Activated naive CD8-positive, alpha-beta T cell treated with anti-CD3 and anti-CD28 coated beads, Interleukin-2, amount 10 ng/mL, durations not matched to agents 7 days and 5 days (primary cell): ENCODE data around the gene FLT4. TPM values are rescaled to one million over a fixed set of nuclear protein-coding genes. Genes with fewer than 3 reads are reported as not detected.
A peak's percentile ranks its signal among the peaks of the same experiment; 100 is the strongest.
"Not testable (repeated sequence)": the region's sequence is repeated elsewhere in the genome, so short reads cannot be mapped to it uniquely, and the experiment has no call there.

Experiments used
- ATAC-seq: fragments of 150-1000 bp; cut with Tn5 transposase; one replicate; pipeline ENCODE4 v1.10.0; 2021; ENCODE audit warnings: low read depth, moderate library complexity
- POLR2A ChIA-PET: fragments of 350-600 bp; sonication (Branson Sonifier 250); formaldehyde crosslinking; loops from one replicate; lab custom pipeline; 2021; ENCODE audit warnings: antibody characterized with exemption; lab: Charles Lee
- DNase-seq: peaks from one replicate; pipeline ENCODE4 v3.0.0; 2021
- H3K27ac Mint-ChIP-seq: one replicate; pipeline ENCODE4 v1.8.0; 2022; ENCODE audit warnings: mild to moderate bottlenecking, mixed read lengths
- H3K27me3 Mint-ChIP-seq: one replicate; pipeline ENCODE4 v1.8.0; 2022; ENCODE audit warnings: mild to moderate bottlenecking, moderate library complexity, mixed read lengths
- H3K36me3 Mint-ChIP-seq: one replicate; pipeline ENCODE4 v1.8.0; 2021; ENCODE audit warnings: mild to moderate bottlenecking, mixed read lengths
- H3K4me1 Mint-ChIP-seq: one replicate; pipeline ENCODE4 v1.8.0; 2021; ENCODE audit warnings: mixed read lengths
- H3K4me3 Mint-ChIP-seq: one replicate; pipeline ENCODE4 v1.8.0; 2022; ENCODE audit warnings: mild to moderate bottlenecking, moderate library complexity, mixed read lengths
- H3K9me3 Mint-ChIP-seq: one replicate; pipeline ENCODE4 v1.8.0; 2021; ENCODE audit warnings: mixed read lengths
- total RNA-seq, 2 experiments: library from RNA; stranded (reverse); gene quantifications; one replicate each; pipeline ENCODE4 v1.2.3, GENCODE V29; 2021

FLT4 gene
- 10 to 100 TPM; 11.6 to 13.2 TPM for total RNA-seq

GRCh38 chr5:180649297-180650039 is at the start of gene FLT4:
Gene FLT4, minus strand, starts transcription at chr5:180649600. Its CDS starts 55 bp downstream, at chr5:180649545.
- Mint-ChIP-seq H3K4me1 (peaks cover 8% of the 10 kb centered on the region), H3K27ac (no peak within 1 kb of the TSS), H3K36me3 (no peaks in the 10 kb centered on the region), H3K9me3 (no peaks in the 10 kb centered on the region), H3K27me3 (peaks cover 41% of the 10 kb centered on the region), H3K4me3 (peak within 1 kb of the TSS; percentile 86)
- peak; percentile 53 for ATAC-seq
- POLR2A ChIA-PET: interaction anchor here (0.7 kb wide), 1 partner anchor 41 kb away, joined by 5 read pairs; no protein-coding TSS in a partner anchor
- peak; percentile 45 for DNase-seq

DNA sequence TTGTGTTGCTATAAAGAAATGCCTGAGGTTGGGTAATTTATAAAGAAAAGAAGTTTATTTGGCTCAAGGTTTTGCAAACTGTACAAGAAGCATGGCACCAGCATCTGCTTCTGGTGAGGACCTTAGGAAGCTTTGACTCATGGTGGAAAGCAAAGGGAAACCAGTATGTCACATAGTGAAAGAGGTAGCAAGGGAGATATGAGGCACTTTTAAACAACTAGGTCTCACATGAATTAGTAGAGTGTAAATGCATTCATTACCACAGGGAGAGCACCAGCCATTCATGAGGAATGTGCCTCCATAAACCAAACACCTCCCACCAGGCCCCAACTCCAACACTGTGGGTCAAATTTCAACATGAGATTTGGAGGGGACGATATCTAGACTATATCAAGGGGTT is 49.6 kb upstream of the FLT4 start:
- no peak overlapping the region for H3K27ac Mint-ChIP-seq
- POLR2A ChIA-PET: interaction anchor here (0.6 kb wide), 1 partner anchor 584 kb away, joined by 4 read pairs; no protein-coding TSS in a partner anchor
- ATAC-seq (no peak), DNase-seq (no peak)
- no peaks in the 10 kb centered on the region for H3K27me3 Mint-ChIP-seq
- peaks cover 4% of the 10 kb centered on the region for H3K4me1 Mint-ChIP-seq
- H3K36me3 Mint-ChIP-seq: peaks cover 2% of the 10 kb centered on the region
- peaks cover 12% of the 10 kb centered on the region for H3K9me3 Mint-ChIP-seq
- H3K4me3 Mint-ChIP-seq: no peak overlapping the region

DNA sequence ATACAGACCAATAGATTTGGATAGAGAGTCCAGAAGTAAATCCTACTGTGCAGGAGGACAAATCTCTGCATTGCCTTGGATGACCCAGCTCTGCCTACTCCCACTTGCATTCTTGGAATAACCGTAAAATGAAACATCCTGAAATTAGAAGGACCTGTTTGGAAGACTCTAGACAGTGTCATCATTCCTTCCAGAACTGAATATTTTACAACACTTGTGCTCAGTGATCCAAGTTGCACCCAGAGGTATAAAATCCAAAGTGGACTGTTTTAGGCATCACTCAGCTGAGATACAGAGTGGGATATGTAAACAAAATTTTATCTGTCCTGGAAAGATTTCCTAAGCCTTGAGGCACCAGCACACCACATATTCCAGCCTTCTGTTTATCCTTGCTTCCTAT is 46.7 kb upstream of the FLT4 start:
- Mint-ChIP-seq H3K4me3 (no peak overlapping the region), H3K36me3 (peaks cover 2% of the 10 kb centered on the region), H3K4me1 (peaks cover 6% of the 10 kb centered on the region), H3K9me3 (peaks cover 8% of the 10 kb centered on the region), H3K27me3 (peaks cover 3% of the 10 kb centered on the region), H3K27ac (no peak overlapping the region)
- DNase-seq (no peak), ATAC-seq (no peak)
- POLR2A ChIA-PET: no interaction called here

DNA sequence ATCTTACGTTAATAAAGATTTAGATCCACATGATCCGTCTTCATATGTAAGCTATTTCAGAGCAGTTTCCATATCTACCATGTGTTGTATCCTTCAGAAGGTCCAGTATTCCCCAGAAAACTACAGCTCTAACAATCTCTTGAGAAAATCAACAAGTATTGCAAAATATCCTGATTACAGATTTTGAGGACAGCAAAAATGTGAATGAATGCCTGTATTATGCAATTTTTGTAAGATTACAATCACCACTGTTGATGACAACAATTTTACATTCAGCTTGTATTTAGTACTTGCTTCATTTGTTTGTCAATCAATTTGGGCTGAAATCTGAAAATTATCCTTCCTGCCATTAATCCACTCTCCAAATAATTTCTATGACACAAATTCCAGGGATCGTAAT is 43.0 kb upstream of the FLT4 start:
- DNase-seq: no peak
- H3K9me3 Mint-ChIP-seq: peaks cover 3% of the 10 kb centered on the region
- H3K27ac Mint-ChIP-seq: no peak overlapping the region
- H3K36me3 Mint-ChIP-seq: no peaks in the 10 kb centered on the region
- POLR2A ChIA-PET: no interaction called here
- no peak for ATAC-seq
- H3K4me1 Mint-ChIP-seq: peaks cover 26% of the 10 kb centered on the region
- peaks cover 3% of the 10 kb centered on the region for H3K27me3 Mint-ChIP-seq
- H3K4me3 Mint-ChIP-seq: no peak overlapping the region

DNA sequence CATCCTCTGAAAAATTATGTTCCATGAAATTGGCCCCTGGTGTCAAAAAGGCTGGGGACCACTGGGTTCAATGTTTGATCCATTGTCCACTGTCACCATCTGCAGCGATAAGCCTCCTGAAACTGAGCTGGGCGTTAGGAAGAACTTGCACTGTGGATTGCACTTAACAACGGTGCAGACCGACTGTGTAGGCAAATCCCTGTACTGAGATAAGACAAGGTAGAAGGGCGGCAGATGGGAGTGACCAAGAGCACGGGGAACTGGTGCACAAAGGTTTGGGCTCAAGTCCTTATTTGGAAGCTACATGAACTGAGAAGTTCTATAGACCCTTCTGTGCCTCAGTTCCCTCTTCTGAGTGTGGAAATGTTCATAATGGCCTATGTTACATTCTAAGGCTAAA is 41.6 kb upstream of the FLT4 start:
- Mint-ChIP-seq H3K9me3 (no peaks in the 10 kb centered on the region), H3K27me3 (peaks cover 3% of the 10 kb centered on the region), H3K27ac (no peak overlapping the region), H3K4me1 (peaks cover 25% of the 10 kb centered on the region), H3K4me3 (no peak overlapping the region), H3K36me3 (no peaks in the 10 kb centered on the region)
- DNase-seq (no peak), ATAC-seq (no peak)
- POLR2A ChIA-PET: interaction anchor here (0.5 to 0.6 kb wide), 2 partner anchors 41 to 169 kb away, joined by 3 to 5 read pairs; no protein-coding TSS in a partner anchor

DNA sequence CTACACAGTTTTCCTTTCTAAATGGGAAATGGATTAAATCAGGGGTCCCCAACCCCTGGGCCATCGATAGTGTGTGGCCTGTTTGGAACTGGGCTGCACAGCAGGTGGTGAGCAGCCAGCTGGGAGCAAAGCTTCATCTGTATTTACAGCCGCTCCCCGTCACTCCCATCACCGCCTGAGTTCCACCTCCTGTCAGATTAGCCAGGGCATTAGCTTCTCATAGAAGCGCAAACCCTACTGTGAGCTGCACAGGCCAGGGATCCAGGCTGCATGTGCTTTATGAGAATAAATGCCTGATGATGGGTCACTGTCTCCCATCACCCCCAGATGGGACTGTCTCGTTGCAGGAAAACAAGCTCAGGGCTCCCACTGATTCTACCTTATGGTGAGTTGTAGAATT is 41.2 kb upstream of the FLT4 start:
- POLR2A ChIA-PET: interaction anchor here (0.6 kb wide), 1 partner anchor 41 kb away, joined by 5 read pairs; no protein-coding TSS in a partner anchor
- DNase-seq: no peak
- H3K9me3 Mint-ChIP-seq: no peaks in the 10 kb centered on the region
- H3K4me1 Mint-ChIP-seq: peaks cover 27% of the 10 kb centered on the region
- peaks cover 3% of the 10 kb centered on the region for H3K27me3 Mint-ChIP-seq
- no peaks in the 10 kb centered on the region for H3K36me3 Mint-ChIP-seq
- no peak overlapping the region for H3K27ac Mint-ChIP-seq
- ATAC-seq: no peak
- no peak overlapping the region for H3K4me3 Mint-ChIP-seq

DNA sequence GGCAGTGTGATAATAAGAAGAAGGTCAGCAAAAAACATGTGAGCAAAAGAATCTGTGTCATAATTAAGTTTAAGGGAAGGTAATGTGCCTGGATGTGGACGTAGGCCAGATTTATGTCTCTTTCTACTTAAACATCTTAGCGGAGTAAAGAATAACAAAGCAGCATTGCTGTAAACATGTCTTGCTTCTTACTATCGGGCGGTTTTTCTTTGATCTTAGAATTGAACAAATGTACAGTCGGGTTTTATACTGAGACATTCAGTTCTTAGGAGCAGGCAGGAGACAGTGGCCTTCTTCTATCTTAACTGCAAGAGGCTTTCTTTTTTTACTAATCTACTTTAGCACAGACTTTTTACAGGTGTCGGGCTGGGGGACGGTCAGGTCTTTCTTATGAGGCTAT is 40.4 kb upstream of the FLT4 start:
- Mint-ChIP-seq H3K27ac (peak overlapping the region; percentile 79), H3K36me3 (peaks cover 1% of the 10 kb centered on the region), H3K4me3 (peak overlapping the region; percentile 64), H3K27me3 (peaks cover 5% of the 10 kb centered on the region), H3K9me3 (no peaks in the 10 kb centered on the region), H3K4me1 (peaks cover 29% of the 10 kb centered on the region)
- ATAC-seq: no peak
- DNase-seq: no peak
- POLR2A ChIA-PET: no interaction called here

DNA sequence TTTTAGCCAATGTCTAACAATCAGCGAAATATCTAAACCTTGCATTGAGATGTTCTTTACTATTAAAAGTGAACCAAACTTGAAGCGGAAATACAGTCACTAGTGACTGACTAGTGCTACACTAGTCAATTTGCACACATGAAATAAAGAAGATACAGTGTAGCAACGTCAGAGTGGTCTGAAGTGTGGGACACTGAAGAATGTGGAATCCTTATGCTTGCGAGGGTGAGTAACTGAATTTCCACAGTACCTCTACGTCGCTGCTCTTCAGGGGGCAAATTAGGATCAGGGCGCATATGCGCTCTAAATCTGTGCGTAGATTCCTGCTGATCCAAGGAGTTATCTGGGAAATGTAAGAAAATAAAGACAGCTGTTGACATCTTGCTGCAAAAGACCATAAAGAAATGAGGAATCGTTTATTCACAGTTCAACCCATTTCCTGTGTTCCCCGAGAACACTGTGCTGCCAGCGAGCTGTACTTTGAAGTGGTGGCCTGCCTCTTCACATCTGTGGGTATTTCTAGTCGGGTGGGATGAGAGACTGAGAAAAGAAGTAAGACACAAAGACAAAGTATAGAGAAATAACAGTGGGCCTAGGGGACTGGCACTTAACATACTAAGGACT is 39.8 kb upstream of the FLT4 start:
- peaks cover 31% of the 10 kb centered on the region for H3K4me1 Mint-ChIP-seq
- DNase-seq: no peak
- peaks cover 5% of the 10 kb centered on the region for H3K27me3 Mint-ChIP-seq
- H3K36me3 Mint-ChIP-seq: peaks cover 1% of the 10 kb centered on the region
- peak overlapping the region; percentile 64 for H3K4me3 Mint-ChIP-seq
- no peaks in the 10 kb centered on the region for H3K9me3 Mint-ChIP-seq
- POLR2A ChIA-PET: interaction anchor here (1.6 kb wide), 1 partner anchor 28 kb away, joined by 5 read pairs; no protein-coding TSS in a partner anchor
- peak overlapping the region; percentile 79 for H3K27ac Mint-ChIP-seq
- peak; percentile 86 for ATAC-seq

DNA sequence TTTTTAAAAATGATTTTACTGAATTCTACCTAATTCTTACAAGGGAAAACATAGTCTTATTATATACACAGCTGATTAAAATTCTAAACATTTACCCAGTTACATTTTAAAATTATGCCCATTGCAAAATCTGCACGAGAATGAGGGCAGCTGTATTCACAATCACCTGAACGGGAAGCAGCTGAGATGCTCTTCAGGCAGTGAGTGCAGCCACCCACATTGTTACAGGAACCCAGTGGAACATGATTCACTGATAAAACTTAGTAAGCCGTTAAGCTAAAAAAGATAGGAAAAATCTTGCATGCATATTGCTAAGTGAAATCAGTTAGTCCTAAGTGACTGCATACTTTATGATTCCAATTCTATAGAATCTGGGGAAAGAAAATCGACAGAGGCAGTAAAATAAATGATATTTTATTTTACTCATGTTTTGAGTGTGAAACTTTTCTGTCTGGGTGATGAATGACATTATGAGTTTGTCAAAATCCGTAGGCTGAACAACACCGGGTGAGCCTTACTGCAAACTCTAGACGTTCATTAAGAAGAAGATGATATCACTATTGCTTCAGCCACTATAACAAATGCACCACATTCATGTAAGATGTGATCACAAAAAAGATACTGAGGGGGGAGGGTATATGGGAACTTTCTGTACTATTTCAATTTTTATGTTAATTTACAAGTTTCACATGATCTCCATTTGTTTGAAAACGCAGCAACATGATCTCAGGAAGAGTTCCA is 39.1 kb upstream of the FLT4 start:
- ATAC-seq (no peak), DNase-seq (no peak)
- Mint-ChIP-seq H3K27me3 (peaks cover 5% of the 10 kb centered on the region), H3K27ac (peak overlapping the region; percentile 79), H3K4me3 (peak overlapping the region; percentile 64), H3K36me3 (peaks cover 1% of the 10 kb centered on the region), H3K4me1 (peaks cover 37% of the 10 kb centered on the region), H3K9me3 (no peaks in the 10 kb centered on the region)
- POLR2A ChIA-PET: interaction anchor here (1.6 kb wide), 1 partner anchor 29 kb away, joined by 5 read pairs; no protein-coding TSS in a partner anchor

GRCh38 chr5:180686799-180687198 is 37.4 kb upstream of the FLT4 start:
- H3K9me3 Mint-ChIP-seq, H3K27ac Mint-ChIP-seq, H3K27me3 Mint-ChIP-seq, ATAC-seq, POLR2A ChIA-PET, H3K36me3 Mint-ChIP-seq, DNase-seq, H3K4me3 Mint-ChIP-seq: not testable (repeated sequence)
- H3K4me1 Mint-ChIP-seq: peaks cover 42% of the 10 kb centered on the region

DNA sequence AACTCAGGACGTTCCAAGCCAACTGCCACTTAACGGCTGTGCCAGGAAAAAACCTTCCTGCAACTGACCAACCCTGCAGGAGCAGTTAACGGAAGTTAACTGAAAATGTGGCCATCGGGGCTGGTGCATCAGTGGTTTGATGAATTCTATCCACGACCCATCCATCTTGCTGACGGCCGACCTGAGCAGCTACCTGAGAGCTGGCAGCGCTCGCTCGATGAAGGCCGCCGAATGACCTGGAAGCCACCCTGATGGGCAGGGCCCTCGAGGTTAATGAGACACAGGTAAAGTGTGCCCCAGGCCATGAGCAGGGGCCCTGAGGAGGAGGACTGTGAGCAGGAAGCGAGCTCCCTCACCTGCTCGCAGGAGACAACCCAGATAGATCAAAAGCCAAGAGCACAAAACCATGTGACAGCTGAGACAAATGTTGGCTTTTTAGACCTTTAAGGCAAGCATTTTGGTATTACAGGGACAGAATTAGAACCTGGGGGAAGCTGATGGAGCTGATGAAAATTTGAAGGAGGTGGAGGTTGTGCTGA is 35.3 kb upstream of the FLT4 start:
- peaks cover 31% of the 10 kb centered on the region for H3K4me1 Mint-ChIP-seq
- POLR2A ChIA-PET: no interaction called here
- ATAC-seq (no peak), DNase-seq (no peak)
- no peaks in the 10 kb centered on the region for H3K9me3 Mint-ChIP-seq
- peak overlapping the region; percentile 62 for H3K27ac Mint-ChIP-seq
- no peak overlapping the region for H3K4me3 Mint-ChIP-seq
- peaks cover 1% of the 10 kb centered on the region for H3K36me3 Mint-ChIP-seq
- H3K27me3 Mint-ChIP-seq: peaks cover 2% of the 10 kb centered on the region

GRCh38 chr5:180683220-180683922 is 34.0 kb upstream of the FLT4 start:
- Mint-ChIP-seq H3K36me3 (peaks cover 1% of the 10 kb centered on the region), H3K4me1 (peaks cover 18% of the 10 kb centered on the region), H3K27me3 (peaks cover 2% of the 10 kb centered on the region), H3K9me3 (no peaks in the 10 kb centered on the region), H3K27ac (no peak overlapping the region), H3K4me3 (no peak overlapping the region)
- POLR2A ChIA-PET: no interaction called here
- DNase-seq: no peak
- ATAC-seq: no peak
